ENCODE measurements around the gene TAF5L.
"Not testable (repeated sequence)": the region's sequence is repeated elsewhere in the genome, so short reads cannot be mapped to it uniquely, and the experiment has no call there.

TAF5L gene

GRCh38 chr1:229600229-229600628 lies 25.7 kb downstream of the TAF5L start:
- peak; percentile 20 for DNase-seq

GRCh38 chr1:229599218-229599954 lies 26.5 kb downstream of the TAF5L start:
- no peak for DNase-seq

GRCh38 chr1:229597877-229598276 lies 28.0 kb downstream of the TAF5L start:
- DNase-seq, result no peak

- no peak for DNase-seq
Measured at GRCh38 chr1:229596925-229597699, 28.8 kb downstream of the TAF5L start.

GRCh38 chr1:229595876-229596275 lies 30.0 kb downstream of the TAF5L start:
- not testable (repeated sequence) for DNase-seq

GRCh38 chr1:229594227-229595008 lies 31.5 kb downstream of the TAF5L start:
- no peak for DNase-seq

GRCh38 chr1:229593800-229594199 lies 32.1 kb downstream of the TAF5L start:
- no peak for DNase-seq

- no peak for DNase-seq
Measured at GRCh38 chr1:229590119-229590518, 35.8 kb downstream of the TAF5L start.

- no peak for DNase-seq
Measured at GRCh38 chr1:229585338-229585737, 40.6 kb downstream of the TAF5L start.

GRCh38 chr1:229582715-229583114 lies 43.2 kb downstream of the TAF5L start:
- no peak for DNase-seq

GRCh38 chr1:229582011-229582694 lies 43.8 kb downstream of the TAF5L start:
- DNase-seq, result no peak

- no peak for DNase-seq
Measured at GRCh38 chr1:229581485-229581884, 44.4 kb downstream of the TAF5L start.

- DNase-seq, result no peak
Measured at GRCh38 chr1:229579059-229579673, 46.8 kb downstream of the TAF5L start.

GRCh38 chr1:229578168-229579058 lies 47.5 kb downstream of the TAF5L start:
- no peak for DNase-seq

- no peak for DNase-seq
Measured at GRCh38 chr1:229574679-229575442, 51.1 kb downstream of the TAF5L start.

GRCh38 chr1:229572286-229572685 lies 53.6 kb downstream of the TAF5L start:
- no peak for DNase-seq

GRCh38 chr1:229570891-229571516 lies 54.9 kb downstream of the TAF5L start:
- no peak for DNase-seq

GRCh38 chr1:229570305-229570704 lies 55.6 kb downstream of the TAF5L start:
- DNase-seq, result no peak

- DNase-seq, result no peak
Measured at GRCh38 chr1:229567109-229567868, 58.6 kb downstream of the TAF5L start.
